DOHH2 (cell line): Measurements from ENCODE around the gene MTRF1.

Source experiments
- H3F3A ChIP-seq: fragments of 200-600 bp; sonication (generic), shearing (Covaris generic); 2 replicates; pipeline ENCODE4 v1.6.0; 2016; ENCODE audit warnings: antibody characterized with exemption, mild to moderate bottlenecking; ENCODE audit not compliant: control insufficient read depth, insufficient read depth
- H3K27ac ChIP-seq: fragments of 200-600 bp; sonication (generic); 2 replicates; pipeline ENCODE4 v1.5.1; 2014; ENCODE audit warnings: low read depth, mild to moderate bottlenecking, low read length, moderate library complexity
- H3K27me3 ChIP-seq: fragments of 200-600 bp; sonication (generic); 2 replicates; pipeline ENCODE4 v1.6.1; 2014; ENCODE audit warnings: mild to moderate bottlenecking, low read length, mixed read lengths; ENCODE audit not compliant: control insufficient read depth
- H3K36me3 ChIP-seq: fragments of 200-600 bp; sonication (generic); 2 replicates; pipeline ENCODE4 v1.6.1; 2014; ENCODE audit warnings: mild to moderate bottlenecking, low read length, moderate library complexity, mixed read lengths; ENCODE audit not compliant: control insufficient read depth
- H3K4me1 ChIP-seq: fragments of 200-600 bp; sonication (generic); 2 replicates; pipeline ENCODE4 v1.6.1; 2014; ENCODE audit warnings: mild to moderate bottlenecking, low read length, mixed read lengths; ENCODE audit not compliant: control insufficient read depth
- H3K4me2 ChIP-seq: fragments of 200-600 bp; sonication (generic); 2 replicates; pipeline ENCODE4 v1.6.0; 2014; ENCODE audit warnings: mild to moderate bottlenecking, low read length, moderate library complexity
- H3K4me3 ChIP-seq: fragments of 200-600 bp; sonication (generic); 2 replicates; pipeline ENCODE4 v1.5.1; 2014; ENCODE audit warnings: mild to moderate bottlenecking, low read length, mixed read lengths
- H3K79me2 ChIP-seq: fragments of 200-600 bp; sonication (generic); 2 replicates; pipeline ENCODE4 v1.6.1; 2014; ENCODE audit warnings: mild to moderate bottlenecking, low read length, mixed read lengths; ENCODE audit not compliant: control insufficient read depth
- H3K9me2 ChIP-seq: fragments of 200-600 bp; sonication (generic); replicated peaks from 2 replicates; pipeline ENCODE4 v1.6.1; 2014; ENCODE audit warnings: mild to moderate bottlenecking, low read length, mixed read lengths; ENCODE audit not compliant: control insufficient read depth
- H3K9me3 ChIP-seq: fragments of 200-600 bp; sonication (generic); 2 replicates; pipeline ENCODE4 v1.6.1; 2014; ENCODE audit warnings: antibody characterized with exemption, low read length, mixed read lengths; ENCODE audit not compliant: control insufficient read depth, insufficient read depth
- H4K20me1 ChIP-seq: fragments of 200-600 bp; sonication (generic); 2 replicates; pipeline ENCODE4 v1.6.0; 2014; ENCODE audit warnings: low read depth, mild to moderate bottlenecking, antibody characterized with exemption, low read length, moderate library complexity; ENCODE audit not compliant: control insufficient read depth, insufficient read depth
- EZH2phosphoT487 ChIP-seq: fragments of 200-600 bp; sonication (generic); IDR thresholded peaks from 2 replicates; pipeline ENCODE4 v1.6.1; 2017; ENCODE audit warnings: borderline replicate concordance, mild to moderate bottlenecking, antibody characterized with exemption, low read length, moderate library complexity, mixed read lengths
- TF ChIP-seq, protein P1 (sequence below): fragments of 200-600 bp; sonication (generic); IDR thresholded peaks from one replicate; pipeline ENCODE4 v1.5.1; 2014; ENCODE audit warnings: antibody characterized with exemption, mild to moderate bottlenecking, low read depth, low read length; ENCODE audit not compliant: poor library complexity, severe bottlenecking

MTRF1 gene

DNA sequence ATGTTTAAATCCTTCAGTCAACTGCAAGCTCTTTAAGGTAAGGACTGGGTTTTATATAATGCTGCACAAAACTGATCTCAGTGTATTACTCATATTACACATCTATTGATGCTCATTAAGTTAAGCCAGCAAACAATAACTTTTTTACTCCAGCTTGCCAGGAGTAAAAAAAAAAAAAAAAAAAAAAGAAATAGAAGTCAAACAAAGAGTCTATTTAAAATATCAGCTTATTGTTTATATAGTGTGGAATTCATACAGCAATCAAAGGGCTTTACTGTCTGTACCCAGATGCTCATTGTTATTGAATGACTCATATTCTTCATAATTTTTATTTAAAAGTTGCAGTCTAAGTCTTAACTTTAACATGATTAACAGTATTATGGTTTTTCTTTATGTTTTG, 47.2 kb downstream of the MTRF1 start:
- H3K4me2 ChIP-seq, result no peak overlapping the region
- peaks cover 4% of the 10 kb centered on the region for H3K36me3 ChIP-seq
- H3K79me2 ChIP-seq, result no peaks in the 10 kb centered on the region
- H3K27me3 ChIP-seq, result no peaks in the 10 kb centered on the region
- no peak overlapping the region for H3K4me3 ChIP-seq
- H3F3A ChIP-seq, result no peaks in the 10 kb centered on the region
- no peak overlapping the region for H3K27ac ChIP-seq
- no peaks in the 10 kb centered on the region for H4K20me1 ChIP-seq
- H3K9me3 ChIP-seq, result no peaks in the 10 kb centered on the region
- no peaks in the 10 kb centered on the region for H3K9me2 ChIP-seq
- no peak for TF ChIP-seq EZH2phosphoT487
- TF ChIP-seq, protein P1, sequence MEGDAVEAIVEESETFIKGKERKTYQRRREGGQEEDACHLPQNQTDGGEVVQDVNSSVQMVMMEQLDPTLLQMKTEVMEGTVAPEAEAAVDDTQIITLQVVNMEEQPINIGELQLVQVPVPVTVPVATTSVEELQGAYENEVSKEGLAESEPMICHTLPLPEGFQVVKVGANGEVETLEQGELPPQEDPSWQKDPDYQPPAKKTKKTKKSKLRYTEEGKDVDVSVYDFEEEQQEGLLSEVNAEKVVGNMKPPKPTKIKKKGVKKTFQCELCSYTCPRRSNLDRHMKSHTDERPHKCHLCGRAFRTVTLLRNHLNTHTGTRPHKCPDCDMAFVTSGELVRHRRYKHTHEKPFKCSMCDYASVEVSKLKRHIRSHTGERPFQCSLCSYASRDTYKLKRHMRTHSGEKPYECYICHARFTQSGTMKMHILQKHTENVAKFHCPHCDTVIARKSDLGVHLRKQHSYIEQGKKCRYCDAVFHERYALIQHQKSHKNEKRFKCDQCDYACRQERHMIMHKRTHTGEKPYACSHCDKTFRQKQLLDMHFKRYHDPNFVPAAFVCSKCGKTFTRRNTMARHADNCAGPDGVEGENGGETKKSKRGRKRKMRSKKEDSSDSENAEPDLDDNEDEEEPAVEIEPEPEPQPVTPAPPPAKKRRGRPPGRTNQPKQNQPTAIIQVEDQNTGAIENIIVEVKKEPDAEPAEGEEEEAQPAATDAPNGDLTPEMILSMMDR, result no peak
- no peaks in the 10 kb centered on the region for H3K4me1 ChIP-seq

DNA sequence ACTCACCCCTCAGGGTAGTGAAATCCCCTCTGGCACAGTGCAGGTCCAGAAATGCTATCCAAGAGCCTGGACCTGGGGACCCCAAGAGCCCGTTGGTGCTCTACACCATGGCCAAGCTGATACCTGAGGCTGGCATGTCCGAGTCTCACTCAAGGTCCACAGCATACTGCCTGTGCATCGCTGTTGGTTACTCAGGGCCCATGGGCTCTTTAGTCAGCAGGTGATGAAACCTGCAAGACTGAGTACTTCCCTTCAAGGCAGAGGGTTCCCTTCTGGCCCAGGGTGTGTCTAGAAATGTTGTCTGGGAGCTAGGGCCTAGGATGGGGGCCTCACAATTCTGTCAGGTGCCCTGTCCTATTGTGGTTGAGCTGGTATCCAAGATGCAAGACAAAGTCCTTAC, 49.5 kb downstream of the MTRF1 start:
- Histone ChIP-seq H3K4me2 (no peak overlapping the region), H3K4me1 (no peaks in the 10 kb centered on the region), H3K79me2 (no peaks in the 10 kb centered on the region)

DNA sequence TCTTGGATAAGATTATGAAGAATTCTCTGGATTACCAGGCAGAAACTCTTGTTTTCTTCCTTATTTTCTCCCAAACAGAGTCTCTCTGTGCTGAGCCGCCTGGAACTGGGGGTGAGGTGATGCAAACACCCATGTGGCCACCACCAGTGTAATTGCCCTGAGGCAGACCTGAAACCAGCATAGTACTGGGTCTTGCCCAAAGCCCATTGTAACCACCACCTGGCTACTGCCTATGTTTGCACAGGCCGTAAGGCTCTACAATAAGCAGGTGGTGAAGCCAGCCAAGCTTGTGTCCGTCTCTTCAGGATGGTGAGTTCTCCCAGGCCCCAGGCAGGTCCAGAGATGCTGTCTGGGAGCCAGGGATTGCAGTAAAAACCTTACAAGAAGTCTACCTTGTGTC, 50.1 kb downstream of the MTRF1 start:
- H3K4me3 ChIP-seq, result no peak overlapping the region
- no peaks in the 10 kb centered on the region for H3K36me3 ChIP-seq
- H3K4me1 ChIP-seq, result no peaks in the 10 kb centered on the region
- no peaks in the 10 kb centered on the region for H3K79me2 ChIP-seq
- no peaks in the 10 kb centered on the region for H4K20me1 ChIP-seq
- H3K9me3 ChIP-seq, result 0 out of 2 replicates have a peak, but pooled peaks cover 4% of the 10 kb centered on the region
- H3K27ac ChIP-seq, result no peak overlapping the region
- no peak for TF ChIP-seq EZH2phosphoT487
- no peaks in the 10 kb centered on the region for H3K27me3 ChIP-seq
- no peak overlapping the region for H3K4me2 ChIP-seq
- H3K9me2 ChIP-seq, result no peaks in the 10 kb centered on the region
- H3F3A ChIP-seq, result no peaks in the 10 kb centered on the region

More for the DNA sequence above, 49.5 kb downstream of the MTRF1 start:
- TF ChIP-seq, protein P1, result no peak
- no peak for TF ChIP-seq EZH2phosphoT487
- Histone ChIP-seq H3K9me3 (0 out of 2 replicates have a peak, but pooled peaks cover 4% of the 10 kb centered on the region), H3K4me3 (no peak overlapping the region), H3K9me2 (no peaks in the 10 kb centered on the region), H3F3A (no peaks in the 10 kb centered on the region), H3K36me3 (no peaks in the 10 kb centered on the region), H3K27ac (no peak overlapping the region), H4K20me1 (no peaks in the 10 kb centered on the region), H3K27me3 (no peaks in the 10 kb centered on the region)

DNA sequence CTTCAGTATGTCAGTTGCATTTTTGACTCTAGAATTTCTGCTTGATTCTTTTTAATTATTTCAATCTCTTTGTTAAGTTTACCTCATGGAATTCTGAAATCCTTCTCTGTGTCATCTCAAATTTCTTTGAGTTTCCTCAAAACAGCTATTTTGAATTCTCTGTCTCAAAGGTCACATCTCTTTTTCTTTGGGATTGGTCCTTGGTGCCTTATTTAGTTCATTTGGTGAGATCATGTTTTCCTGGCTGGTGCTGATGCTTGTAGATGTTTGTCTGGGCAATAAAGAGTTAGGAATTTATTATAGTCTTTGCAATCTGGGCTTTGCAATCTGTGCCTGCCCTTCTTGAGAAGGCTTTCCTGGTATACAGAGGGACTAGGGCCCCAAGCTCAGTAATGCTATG, 50.5 kb downstream of the MTRF1 start:
- H3K27ac ChIP-seq, result no peak overlapping the region
- no peak overlapping the region for H3K4me3 ChIP-seq
- no peaks in the 10 kb centered on the region for H3K27me3 ChIP-seq
- H3K4me2 ChIP-seq, result no peak overlapping the region
- no peaks in the 10 kb centered on the region for H3F3A ChIP-seq
- H3K4me1 ChIP-seq, result no peaks in the 10 kb centered on the region
- H3K9me2 ChIP-seq, result no peaks in the 10 kb centered on the region
- TF ChIP-seq, protein P1, result no peak
- H3K79me2 ChIP-seq, result no peaks in the 10 kb centered on the region
- H3K36me3 ChIP-seq, result no peaks in the 10 kb centered on the region
- no peaks in the 10 kb centered on the region for H4K20me1 ChIP-seq
- peaks cover 4% of the 10 kb centered on the region; the same call in 1 of the 2 replicates for H3K9me3 ChIP-seq
